HG02970 (cell line): ENCODE measurements around the gene RABEP2.
A peak's percentile ranks its signal among the peaks of the same experiment; 100 is the strongest.
"Not testable (repeated sequence)": the region's sequence is repeated elsewhere in the genome, so short reads cannot be mapped to it uniquely, and the experiment has no call there.

Experiments used
- ATAC-seq: cut with Tn5 transposase; IDR thresholded peaks from one replicate; pipeline ENCODE4 v1.9.1; 2021; ENCODE audit warnings: mild to moderate bottlenecking, moderate library complexity, moderate number of reproducible peaks; ENCODE audit not compliant: unreplicated experiment, low FRiP score

The RABEP2 gene

DNA sequence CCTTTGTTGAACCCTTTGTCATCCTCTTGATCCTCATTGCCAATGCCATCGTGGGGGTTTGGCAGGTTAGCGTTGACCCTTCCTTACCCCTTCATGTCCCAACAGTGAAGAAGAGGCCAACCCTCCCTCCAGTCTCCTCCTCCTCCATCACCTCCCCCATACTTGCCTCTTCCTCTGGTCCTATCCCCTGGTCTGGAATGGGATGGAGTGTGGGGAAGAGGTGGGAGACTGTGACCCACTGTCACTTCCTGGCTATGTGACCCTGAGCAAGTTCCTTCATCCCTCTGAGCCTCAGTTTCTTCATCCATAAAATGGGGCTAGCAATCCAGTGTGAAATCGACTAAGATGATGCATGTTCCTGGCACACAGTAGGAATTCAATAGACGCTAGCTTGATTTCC lies 44.1 kb downstream of the RABEP2 start:
- no peak for ATAC-seq

DNA sequence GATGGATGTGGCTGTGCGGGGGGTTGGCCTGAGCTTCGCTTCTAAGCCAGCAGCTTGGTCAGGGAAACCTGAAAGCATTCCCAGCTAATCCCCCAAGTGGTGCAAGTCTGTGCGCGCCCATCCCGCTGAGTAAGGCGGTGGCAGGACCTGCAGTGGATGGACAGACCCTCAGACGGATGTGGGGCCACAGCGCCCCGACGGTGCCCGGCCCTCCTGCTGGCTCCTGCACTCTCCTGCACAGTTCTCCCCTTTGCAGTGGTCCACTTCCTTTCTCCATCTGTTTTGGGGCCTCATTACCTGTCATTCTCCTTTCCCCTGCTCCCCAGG lies 44.5 kb downstream of the RABEP2 start:
- ATAC-seq, result no peak

DNA sequence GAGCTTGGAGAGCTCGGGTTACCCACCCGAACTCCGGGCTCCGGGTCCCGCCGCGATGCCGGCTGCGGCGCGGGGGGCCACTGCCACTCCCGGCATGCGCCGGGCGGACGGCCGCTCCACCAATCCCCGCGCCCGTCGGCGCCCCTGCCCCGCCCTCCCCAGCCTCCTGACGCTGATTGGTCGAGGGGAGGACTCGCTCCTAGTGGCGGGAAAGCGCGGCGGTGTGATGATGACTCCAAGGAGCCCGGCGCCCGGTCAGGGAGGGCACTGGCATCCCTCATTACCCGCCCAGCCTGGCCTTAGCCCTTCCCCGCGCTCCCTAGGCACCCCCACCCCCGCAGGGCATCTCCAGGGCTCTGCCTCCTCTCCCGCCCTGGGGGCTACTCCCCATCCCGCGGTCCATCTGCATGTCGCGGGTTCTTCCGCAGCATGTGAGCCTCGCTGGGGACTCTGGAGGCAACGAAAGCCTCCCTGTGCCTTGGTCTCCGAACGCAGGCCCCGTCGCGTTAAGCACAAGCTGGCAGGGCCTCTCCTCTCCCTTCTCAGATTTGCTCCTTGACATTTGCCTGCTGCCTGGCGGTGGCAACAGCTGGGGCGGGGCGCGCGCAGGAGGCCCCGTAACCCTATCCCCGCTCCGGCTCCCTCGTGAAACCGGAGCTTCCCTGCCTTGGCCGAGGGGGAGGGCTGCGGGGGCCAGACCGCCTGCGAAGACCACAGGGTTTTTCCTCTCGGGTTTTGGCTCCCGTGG lies 45.0 kb downstream of the RABEP2 start:
- ATAC-seq, result peak; percentile 87

DNA sequence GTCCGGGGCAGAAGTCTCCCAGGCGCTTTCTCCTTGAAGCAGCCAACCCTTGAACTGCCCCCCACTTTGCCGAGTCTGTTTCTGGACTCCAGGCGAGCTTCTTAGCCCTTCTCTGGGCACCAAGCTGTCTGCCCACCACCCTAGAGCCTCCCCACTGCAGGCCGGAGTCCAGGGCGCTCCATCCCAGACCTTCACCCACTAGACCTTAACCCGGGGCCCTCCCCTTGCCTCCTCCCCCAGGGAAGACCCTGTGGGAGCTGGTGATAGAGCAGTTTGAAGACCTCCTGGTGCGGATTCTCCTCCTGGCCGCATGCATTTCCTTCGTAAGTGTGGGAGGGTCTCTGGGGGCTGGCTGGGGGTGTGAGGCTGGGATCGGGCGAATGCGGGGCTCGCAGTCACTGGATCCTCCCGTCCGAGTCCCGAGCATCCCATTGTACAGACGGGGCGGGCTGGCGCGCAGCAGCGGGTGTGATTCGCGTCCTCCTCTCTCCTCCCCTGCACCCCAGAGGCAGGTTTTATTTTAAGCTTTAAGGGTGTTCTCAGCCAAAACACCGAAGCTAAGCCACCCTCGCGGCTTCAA lies 45.7 kb downstream of the RABEP2 start:
- peak; percentile 29 for ATAC-seq

DNA sequence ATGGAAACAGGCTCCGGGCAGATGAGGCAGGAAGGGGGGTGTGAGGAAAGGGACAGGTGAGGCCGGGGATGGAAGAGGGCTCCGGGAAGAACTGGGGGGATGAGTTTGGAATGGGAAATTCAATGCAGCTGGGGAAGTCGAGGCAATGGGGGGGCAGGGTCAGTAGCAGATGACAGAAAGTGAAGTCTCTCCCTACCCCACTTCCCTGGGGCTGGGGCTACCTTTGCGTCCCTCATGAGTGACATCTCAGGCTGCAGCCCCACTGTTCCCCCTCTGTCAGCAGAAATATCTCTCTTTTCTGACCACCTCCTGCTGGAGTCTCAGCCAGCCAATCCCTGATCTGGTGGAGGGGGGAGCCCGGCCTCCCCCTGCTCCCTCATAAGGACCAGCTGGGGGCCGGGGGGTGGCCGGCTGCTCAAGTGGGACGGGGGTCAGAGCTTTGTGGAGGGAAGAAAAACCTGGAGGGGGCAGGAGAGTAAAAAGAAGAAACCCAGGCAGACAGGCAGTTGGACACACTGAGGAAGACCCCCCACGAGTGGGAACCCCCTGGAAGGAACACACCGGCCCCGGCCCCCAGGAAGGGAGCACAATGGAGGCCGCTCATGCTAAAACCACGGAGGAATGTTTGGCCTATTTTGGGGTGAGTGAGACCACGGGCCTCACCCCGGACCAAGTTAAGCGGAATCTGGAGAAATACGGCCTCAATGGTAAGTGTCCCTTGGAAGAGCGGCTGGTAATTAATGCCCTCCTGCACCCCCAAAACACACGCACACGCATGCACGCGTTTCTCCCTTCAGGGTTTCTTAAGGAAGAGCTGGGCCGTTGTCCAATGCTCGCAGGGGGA lies 46.7 kb downstream of the RABEP2 start, which contains the start of gene ATP2A1:
ATP2A1 (plus strand) TSS at position 406 of the 844 bp plus-strand sequence; CDS start at position 590, 184 bp downstream.
- ATAC-seq, result no peak

DNA sequence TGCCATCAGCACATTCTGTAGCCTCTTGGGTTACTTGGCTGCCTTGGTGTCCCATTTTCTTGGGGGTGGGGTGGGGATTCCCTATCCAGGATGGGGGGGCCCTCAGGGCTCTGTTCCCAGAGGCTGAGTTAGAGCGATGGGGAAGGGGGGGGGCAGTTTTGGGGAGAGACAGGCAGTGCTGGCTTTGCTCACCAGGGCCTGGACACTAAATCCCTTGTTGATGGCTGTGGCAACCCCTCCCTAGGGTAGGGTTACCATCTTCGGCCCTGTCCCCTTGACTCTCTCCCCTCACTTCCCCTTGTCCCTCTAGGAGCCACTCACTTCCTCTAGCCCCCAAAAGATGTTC lies 47.4 kb downstream of the RABEP2 start:
- no peak for ATAC-seq

DNA sequence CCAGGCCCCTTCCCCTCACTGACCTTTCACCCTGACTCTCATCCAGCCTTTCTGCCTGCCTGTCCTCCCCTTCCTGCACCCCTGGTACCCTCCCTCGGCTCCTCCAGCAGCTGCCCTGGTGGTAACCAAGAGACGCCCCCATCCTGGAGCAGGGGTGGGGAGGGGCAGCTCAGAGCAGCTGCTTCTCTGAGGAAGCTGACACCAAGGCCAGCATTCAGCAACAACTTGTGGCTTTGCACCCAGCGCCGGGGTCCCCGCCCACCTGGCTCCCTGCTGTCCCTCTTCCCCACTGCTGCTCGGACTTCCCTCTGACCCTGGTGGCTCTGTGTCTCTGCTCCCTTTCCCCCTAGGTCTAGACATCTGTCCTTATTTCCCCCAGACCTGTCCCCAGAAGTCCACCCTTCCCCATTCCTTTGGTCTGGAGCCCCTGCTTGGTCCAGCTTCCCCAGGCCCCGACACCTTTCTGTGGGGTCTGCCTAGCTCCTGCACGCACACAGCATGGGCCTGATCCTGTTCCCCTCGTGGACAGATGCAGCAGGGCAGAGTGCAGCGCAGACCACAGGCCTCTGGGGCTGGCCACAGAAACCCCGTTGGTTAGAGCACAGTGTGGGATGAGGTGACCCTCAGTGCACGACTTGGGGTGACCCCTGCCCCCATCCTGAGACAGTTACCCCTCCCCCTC lies 47.9 kb downstream of the RABEP2 start:
- ATAC-seq, result no peak

DNA sequence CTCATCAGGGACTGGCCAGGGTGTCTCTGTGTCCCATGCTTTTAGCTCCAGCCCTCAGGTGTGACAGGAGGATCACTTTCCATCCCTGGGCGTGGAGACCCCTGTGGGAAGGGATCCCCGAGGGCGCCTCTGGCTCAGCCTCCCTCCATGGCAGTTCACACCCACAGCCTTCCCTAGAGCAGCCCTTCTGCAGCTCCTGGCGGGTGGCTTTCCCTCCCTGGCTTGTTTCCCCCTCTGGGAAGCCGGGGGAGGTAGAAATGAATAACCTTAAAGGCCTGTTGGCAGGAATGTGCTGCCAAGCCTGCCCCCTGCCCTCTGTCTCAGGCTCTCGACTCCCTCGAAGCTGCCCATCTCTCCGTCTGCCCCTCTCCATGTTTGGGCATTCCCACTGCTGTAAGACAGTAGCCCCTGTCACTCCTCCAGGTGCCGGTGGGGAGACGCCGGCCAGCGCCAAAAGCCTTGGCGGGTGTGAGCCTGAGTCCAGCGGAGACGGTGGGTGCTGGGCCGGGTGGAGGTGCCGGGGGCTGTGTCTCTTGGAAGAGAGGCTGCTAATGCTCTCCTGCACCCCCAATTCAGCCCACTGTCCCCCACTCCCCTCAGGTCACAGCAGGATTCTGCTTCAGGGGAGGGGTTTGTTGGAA lies 48.9 kb downstream of the RABEP2 start:
- no peak for ATAC-seq

DNA sequence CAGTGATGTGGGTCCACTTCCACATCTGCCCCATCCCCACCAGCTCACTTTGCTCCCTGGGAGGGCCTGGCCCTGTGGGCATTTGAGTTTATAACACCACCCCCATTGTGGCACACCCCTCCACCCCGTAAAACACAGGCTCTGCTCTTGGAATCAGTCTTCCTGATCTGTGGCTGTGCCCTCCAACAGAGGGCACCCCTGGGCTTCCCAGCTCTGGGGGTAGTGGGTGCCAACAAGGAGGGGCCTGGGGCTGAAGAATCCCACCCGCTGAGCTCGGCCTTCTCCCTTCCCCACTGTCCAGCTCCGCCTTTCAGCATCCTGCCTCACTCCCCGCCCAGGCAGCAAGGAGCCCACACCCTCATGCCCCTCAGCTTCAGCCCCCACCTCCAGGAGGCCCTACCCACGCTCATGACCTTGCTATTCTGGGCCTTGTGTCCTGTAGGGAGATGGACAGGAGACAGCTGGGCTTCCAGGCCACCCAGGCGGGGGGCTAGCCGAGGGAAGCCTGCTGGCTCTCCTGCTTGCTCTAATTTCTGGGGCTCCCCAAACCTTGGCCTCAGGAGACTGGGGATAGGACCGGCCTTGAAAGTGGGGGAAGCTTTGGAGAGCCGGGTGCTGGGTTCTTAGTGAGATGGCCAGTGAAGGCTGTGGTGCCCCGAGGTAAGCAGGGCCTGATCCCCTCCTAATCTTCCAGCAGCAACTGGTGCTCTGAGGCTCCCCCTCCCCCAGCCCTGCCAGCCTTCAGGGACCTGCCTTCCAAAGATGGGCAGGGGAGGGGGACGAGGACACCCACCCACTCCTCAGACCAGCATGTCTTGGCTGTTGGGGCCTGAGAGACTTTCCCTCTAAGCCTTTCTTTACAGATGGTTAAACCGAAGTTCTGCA lies 49.7 kb downstream of the RABEP2 start:
- ATAC-seq, result no peak

DNA sequence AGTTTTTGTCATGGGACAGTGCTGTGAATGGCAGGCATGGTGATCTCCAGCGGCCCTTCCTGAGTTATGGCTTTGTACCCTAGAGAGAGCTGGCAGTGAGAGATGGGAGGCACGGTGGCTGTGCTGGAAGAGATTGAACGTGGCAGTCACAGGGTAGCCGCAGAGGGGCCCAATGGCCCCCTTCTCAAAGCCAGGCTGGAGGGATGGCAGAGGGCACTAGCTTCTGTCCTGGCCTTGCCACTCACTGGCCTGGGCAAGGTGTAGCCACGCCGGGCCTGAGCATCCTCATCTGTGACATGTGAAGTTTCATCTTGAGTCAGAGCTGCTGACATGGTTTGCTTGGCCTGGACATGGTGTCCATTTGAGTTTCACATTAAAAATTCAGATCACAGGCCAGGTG lies 50.6 kb downstream of the RABEP2 start:
- ATAC-seq, result no peak

DNA sequence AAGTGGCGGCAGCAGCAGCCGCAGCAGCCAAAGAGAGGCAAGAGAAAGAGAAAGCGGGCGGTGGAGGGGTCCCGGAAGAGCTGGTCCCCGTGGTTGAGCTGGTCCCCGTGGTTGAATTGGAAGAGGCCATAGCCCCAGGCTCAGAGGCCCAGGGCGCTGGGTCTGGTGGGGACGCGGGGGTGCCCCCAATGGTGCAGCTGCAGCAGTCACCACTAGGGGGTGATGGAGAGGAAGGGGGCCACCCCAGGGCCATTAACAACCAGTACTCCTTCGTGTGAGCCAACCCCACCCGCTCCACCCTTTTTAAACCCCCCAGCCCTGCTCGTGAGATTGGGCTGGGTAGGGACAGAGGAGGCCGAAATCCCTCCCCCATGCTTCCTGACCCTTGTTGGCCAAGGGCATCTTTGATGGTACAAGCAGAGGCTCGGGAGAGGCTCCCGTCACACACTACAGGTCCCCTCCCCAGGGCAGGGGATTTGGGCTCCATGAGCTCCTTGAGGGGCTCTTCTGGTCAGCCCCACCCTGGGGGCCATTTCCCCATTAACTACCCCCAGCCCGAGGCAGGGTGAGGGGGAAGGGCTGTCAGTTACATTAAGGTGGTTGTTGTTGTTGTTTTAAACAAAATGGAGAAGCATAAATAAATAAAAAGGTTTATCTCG lies 51.4 kb downstream of the RABEP2 start:
- no peak for ATAC-seq

DNA sequence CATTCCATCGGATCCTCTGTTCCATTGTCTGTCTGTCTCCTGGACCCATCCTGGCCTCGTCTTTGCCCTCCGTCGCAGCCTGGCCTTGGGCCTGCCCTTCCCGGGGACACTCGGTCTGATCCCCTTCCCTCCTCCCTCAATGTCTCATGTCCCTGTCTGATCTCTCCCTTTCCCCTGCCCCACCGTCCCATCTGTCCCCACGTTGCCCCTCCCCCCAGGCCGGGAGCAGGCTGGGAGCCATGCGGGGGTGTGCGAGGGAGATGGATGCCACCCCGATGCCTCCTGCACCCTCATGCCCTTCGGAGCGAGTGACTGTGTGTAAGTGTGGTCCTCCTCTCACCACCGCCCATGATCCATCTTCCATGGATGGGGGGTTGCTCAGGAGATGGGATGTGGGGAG lies 52.1 kb downstream of the RABEP2 start:
- no peak for ATAC-seq

DNA sequence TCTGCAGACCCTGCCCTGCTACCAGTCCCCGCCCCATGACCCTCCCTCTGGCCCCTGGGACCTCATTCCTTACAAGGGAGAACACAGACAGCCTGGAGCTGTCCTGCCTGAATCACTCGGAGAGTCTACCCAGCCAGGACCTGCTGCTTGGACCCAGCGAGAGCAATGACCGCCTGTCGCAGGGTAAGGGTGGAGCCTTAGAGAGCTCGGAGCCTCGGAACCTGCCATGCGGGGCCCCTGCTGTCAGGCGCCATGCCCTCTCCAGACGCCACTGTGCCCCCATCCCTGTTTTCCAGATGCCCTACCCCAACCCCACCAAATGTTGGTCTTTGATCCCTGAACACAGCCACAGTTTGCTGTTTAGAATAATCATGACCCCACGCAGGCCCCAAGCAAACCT lies 55.8 kb downstream of the RABEP2 start:
- ATAC-seq, result no peak

DNA sequence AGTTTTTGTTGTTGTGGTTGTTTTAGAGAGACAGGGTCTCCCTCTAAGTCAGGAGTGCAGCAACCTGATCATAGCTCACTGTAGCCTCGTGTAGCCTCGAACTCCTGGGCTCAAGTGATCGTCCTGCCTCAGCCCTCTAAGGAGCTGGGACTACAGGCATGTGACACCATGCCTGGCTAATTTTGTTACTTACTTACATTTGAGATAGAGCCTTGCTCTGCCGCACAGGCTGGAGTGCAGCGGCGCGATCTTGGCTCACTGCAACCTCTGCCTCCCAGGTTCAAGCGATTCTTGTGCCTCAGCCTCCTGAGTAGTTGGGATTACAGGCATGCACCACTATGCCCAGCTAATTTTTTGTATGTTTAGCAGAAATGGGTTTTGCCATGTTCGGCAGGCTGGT lies 57.4 kb downstream of the RABEP2 start:
- ATAC-seq, result not testable (repeated sequence)

DNA sequence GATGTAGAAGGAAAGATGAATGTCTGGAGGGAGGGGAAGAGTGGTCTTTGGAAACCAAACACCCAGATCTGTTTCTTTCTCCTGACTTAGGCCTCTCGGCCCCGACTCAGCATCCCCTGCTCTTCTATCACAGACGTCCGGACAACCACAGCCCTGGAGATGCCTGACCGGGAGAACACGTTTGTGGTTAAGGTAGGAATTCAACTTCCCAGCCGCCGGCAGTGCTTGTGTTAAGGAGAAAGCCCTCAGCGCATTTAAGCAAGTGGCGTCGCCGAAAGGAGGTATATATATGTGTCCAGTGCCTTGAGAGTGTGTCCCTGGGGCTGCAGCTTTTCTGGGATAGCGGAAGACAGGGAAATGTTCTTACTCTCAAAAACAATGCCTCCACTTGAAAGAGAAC lies 57.8 kb downstream of the RABEP2 start:
- no peak for ATAC-seq

DNA sequence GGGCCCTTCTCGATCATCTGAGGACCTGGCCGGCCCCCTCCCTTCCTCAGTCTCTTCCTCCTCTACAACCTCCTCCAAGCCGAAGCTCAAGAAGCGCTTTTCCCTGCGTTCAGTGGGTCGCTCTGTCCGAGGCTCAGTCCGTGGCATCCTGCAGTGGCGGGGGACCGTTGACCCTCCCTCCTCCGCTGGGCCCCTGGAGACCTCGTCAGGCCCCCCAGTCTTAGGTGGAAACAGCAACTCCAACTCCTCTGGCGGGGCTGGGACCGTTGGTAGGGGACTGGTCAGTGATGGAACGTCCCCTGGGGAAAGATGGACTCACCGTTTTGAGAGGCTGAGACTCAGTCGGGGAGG lies 58.6 kb downstream of the RABEP2 start:
- ATAC-seq, result no peak

DNA sequence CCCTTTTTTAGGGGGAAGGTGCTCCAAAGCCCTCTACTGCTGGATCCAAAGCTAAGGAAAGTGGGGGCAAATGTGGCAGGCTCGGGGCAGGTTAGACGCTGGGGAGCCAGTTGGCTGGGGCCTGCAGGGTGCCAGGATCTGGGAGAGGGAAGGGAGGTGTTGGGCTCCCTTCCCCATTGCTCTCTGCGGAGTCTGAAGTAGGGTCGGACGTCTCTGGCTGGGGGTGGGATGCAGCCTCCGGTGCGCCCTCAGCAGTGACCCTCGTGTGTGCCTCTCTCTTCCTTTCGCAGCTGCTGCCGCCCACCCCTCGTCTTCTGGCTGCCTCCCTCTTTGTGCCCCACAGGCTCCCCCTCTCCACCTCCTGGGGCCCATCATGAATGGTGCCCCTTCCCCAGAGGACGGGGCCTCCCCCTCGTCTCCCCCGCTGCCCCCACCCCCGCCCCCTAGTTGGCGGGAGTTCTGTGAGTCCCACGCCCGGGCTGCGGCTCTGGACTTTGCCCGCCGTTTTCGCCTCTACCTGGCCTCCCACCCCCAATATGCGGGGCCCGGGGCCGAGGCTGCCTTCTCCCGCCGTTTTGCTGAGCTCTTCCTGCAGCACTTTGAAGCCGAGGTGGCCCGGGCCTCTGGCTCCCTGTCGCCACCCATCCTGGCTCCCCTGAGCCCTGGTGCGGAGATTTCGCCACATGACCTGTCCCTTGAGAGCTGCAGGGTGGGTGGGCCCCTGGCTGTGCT lies 59.1 kb downstream of the RABEP2 start:
- ATAC-seq, result no peak

DNA sequence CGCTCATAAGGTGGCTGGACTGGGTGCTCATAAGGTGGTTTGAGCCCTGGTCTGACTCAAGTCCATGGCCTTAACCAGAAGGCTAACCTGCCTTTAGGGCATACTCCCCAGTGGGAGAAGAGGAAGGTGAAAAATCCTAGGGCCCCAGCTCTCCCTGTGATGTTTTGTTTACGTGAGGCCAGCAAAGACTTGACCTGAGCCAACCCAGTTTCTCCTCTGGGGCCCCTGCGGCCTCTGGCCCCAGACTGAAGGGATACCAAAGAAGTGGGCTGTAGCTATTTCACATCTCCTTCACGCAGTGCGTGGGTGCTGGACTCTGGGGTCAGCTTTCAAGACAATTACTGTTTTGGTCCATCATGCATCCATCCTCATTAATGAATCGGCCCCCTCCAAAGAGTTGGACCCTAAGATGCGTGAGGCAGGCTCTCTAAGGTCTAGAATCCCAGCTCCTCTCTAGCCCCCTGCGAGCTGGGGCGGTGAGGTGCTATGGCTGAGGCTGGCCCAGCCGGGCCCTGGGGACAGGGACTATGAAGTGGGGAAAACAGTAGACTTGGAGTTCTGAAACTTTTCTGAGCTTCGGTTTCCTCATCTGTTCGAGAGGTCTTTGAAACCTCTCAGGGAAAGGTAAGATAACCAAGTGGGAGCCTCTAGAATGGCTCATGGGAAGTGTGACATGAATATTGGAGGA lies 59.9 kb downstream of the RABEP2 start:
- no peak for ATAC-seq
